Endothelial cell of umbilical vein (primary cell): ENCODE results near the gene MVK. TPM values are rescaled to one million over a fixed set of nuclear protein-coding genes. Genes with fewer than 3 reads are reported as not detected.

ENCODE experiments used
- BruUV-seq: library from RNA; stranded (reverse); fragments of 400-500 nt; replicated peaks from 2 replicates; lab custom pipeline; 2021; lab: Mats Ljungman, UMichigan
- CTCF ChIA-PET: fragments of 300-600, 350-600 bp; sonication (Branson Sonifier 250); formaldehyde crosslinking; loops from one replicate; lab custom pipeline; 2021; ENCODE audit warnings: antibody characterized with exemption, inconsistent platforms; lab: Charles Lee
- POLR2A ChIA-PET: fragments of 300-600, 350-600 bp; sonication (Branson Sonifier 250); formaldehyde crosslinking; loops from one replicate; lab custom pipeline; 2021; ENCODE audit warnings: antibody characterized with exemption, inconsistent platforms; lab: Charles Lee
- DNase-seq: peaks from one replicate; pipeline ENCODE4 v3.0.0-alpha.2; 2011; ENCODE audit warnings: low read depth, low spot score
- FAIRE-seq: peaks from 2 replicates; lab custom pipeline; 2011; peaks lifted over from hg19 to GRCh38; lab: Jason Lieb, UNC
- H2AFZ ChIP-seq: 2 replicates; pipeline ENCODE4 v1.6.0; 2012; ENCODE audit warnings: low read depth, low read length, control low read depth, inconsistent platforms
- H3K27ac ChIP-seq: 2 replicates; pipeline ENCODE4 v1.5.1; 2011; ENCODE audit warnings: low read depth, mild to moderate bottlenecking, control low read depth, low read length, moderate library complexity; ENCODE audit not compliant: insufficient read depth
- H3K27me3 ChIP-seq, 2 experiments: 2 replicates each; pipeline versions ENCODE4 v1.6.0 to v1.6.1; 2011; ENCODE audit warnings: low read length in 2 of 2, mixed read lengths in 1 of 2; ENCODE audit not compliant: control insufficient read depth in 2 of 2, insufficient read depth in 2 of 2
- H3K36me3 ChIP-seq, 2 experiments: 2 replicates in 1 of 2; 3 replicates in 1 of 2; pipeline ENCODE4 v1.5.1; 2011; ENCODE audit warnings: low read length in 2 of 2, mild to moderate bottlenecking in 1 of 2, moderate library complexity in 1 of 2; ENCODE audit not compliant: control insufficient read depth in 2 of 2, insufficient read depth in 2 of 2; ENCODE audit errors: extremely low read depth in 1 of 2
- H3K4me1 ChIP-seq: 3 replicates; pipeline ENCODE4 v1.5.1; 2011; ENCODE audit warnings: mild to moderate bottlenecking, low read length; ENCODE audit not compliant: control insufficient read depth, insufficient read depth; ENCODE audit errors: extremely low read depth
- H3K4me2 ChIP-seq: 2 replicates; pipeline ENCODE4 v1.6.1; 2011; ENCODE audit warnings: low read length, control low read depth, mixed read lengths; ENCODE audit not compliant: insufficient read depth
- H3K4me3 ChIP-seq, 3 experiments: fragments of 200-600 bp in 1 of 3; sonication (generic), shearing (Covaris generic) in 1 of 3; replicated peaks in 1 of 3; 2 replicates each; pipeline ENCODE4 v1.5.1; 2011 to 2016; ENCODE audit warnings: control low read depth in 3 of 3, low read length in 3 of 3, mild to moderate bottlenecking in 2 of 3, inconsistent platforms in 1 of 3, low read depth in 1 of 3, moderate library complexity in 1 of 3; ENCODE audit not compliant: insufficient read depth in 1 of 3
- H3K79me2 ChIP-seq: 2 replicates; pipeline ENCODE4 v1.6.0; 2012; ENCODE audit warnings: low read length, inconsistent platforms; ENCODE audit not compliant: control insufficient read depth, insufficient read depth
- H3K9ac ChIP-seq: replicated peaks from 2 replicates; pipeline ENCODE3; 2011; ENCODE audit warnings: low read length, control low read depth; ENCODE audit not compliant: insufficient read depth; ENCODE audit errors: extremely low read depth
- H3K9me1 ChIP-seq: replicated peaks from 3 replicates; pipeline ENCODE4 v1.6.0; 2011; ENCODE audit warnings: mild to moderate bottlenecking, low read length; ENCODE audit not compliant: control insufficient read depth, insufficient read depth; ENCODE audit errors: extremely low read depth
- H3K9me3 ChIP-seq: replicated peaks from 2 replicates; pipeline ENCODE4 v1.5.1; 2012; ENCODE audit warnings: low read length, inconsistent platforms; ENCODE audit not compliant: control insufficient read depth, insufficient read depth
- H4K20me1 ChIP-seq: replicated peaks from 2 replicates; pipeline ENCODE3; 2011; ENCODE audit warnings: mild to moderate bottlenecking, low read length; ENCODE audit not compliant: control insufficient read depth, insufficient read depth; ENCODE audit errors: extremely low read depth
- CTCF ChIP-seq, 2 donors: IDR thresholded peaks; 1 replicate in 1 of 2; 2 replicates in 1 of 2; pipeline ENCODE4 v1.5.1; 2011; ENCODE audit warnings: low read length in 2 of 2, mild to moderate bottlenecking in 2 of 2, moderate library complexity in 2 of 2, control low read depth in 1 of 2, inconsistent platforms in 1 of 2, low read depth in 1 of 2; ENCODE audit not compliant: insufficient read depth in 1 of 2; ENCODE audit errors: extremely low read depth in 1 of 2
- EZH2 ChIP-seq: IDR thresholded peaks from 2 replicates; pipeline ENCODE4 v1.6.1; 2012; ENCODE audit warnings: borderline replicate concordance, low read depth, mild to moderate bottlenecking, moderate library complexity, low read length, inconsistent platforms; ENCODE audit not compliant: severe bottlenecking
- FOS ChIP-seq: IDR thresholded peaks from 2 replicates; pipeline ENCODE4 v1.6.1; 2011; ENCODE audit warnings: mild to moderate bottlenecking, low read length, moderate library complexity, borderline replicate concordance; ENCODE audit not compliant: insufficient read depth
- GATA2 ChIP-seq: IDR thresholded peaks from 2 replicates; pipeline ENCODE4 v1.7.0; 2011; ENCODE audit warnings: low read depth, mild to moderate bottlenecking, moderate library complexity, mixed read lengths, low read length; ENCODE audit not compliant: insufficient read length, insufficient read depth
- JUN ChIP-seq: IDR thresholded peaks from 2 replicates; pipeline ENCODE4 v1.6.1; 2011; ENCODE audit warnings: borderline replicate concordance, low read depth; ENCODE audit not compliant: insufficient read length, insufficient read depth
- MAX ChIP-seq: IDR thresholded peaks from 2 replicates; pipeline ENCODE4 v1.6.1; 2011; ENCODE audit not compliant: insufficient read depth, insufficient read length
- MYC ChIP-seq: IDR thresholded peaks from one replicate; pipeline ENCODE4 v1.6.1; 2011; ENCODE audit warnings: mild to moderate bottlenecking, low read depth, low read length
- POLR2A ChIP-seq: IDR thresholded peaks from 2 replicates; pipeline ENCODE4 v1.6.1; 2012; ENCODE audit warnings: low read depth, mild to moderate bottlenecking, control low read depth, low read length
- POLR2AphosphoS5 ChIP-seq: IDR thresholded peaks from 2 replicates; pipeline ENCODE4 v1.6.1; 2012; ENCODE audit warnings: low read depth, mild to moderate bottlenecking, control low read depth, low read length, moderate library complexity; ENCODE audit not compliant: insufficient read depth
- dilution Hi-C: fragments of 300-500 bp; cut with MboI; formaldehyde crosslinking; loops from one replicate; pipeline ENCODE4 v1.15.0; 2019; ENCODE audit warnings: low sequenced_read_pairs; ENCODE audit not compliant: extremely low pct_ligation_motif_present
- intact Hi-C: fragments of 100-400 bp; cut with micrococcal nuclease; formaldehyde crosslinking; loops from one replicate; pipeline ENCODE4 v1.10.0; 2022
- polyA plus RNA-seq, 4 experiments: library from polyadenylated mRNA; depleted of rRNA in 3 of 4; stranded (reverse) in 3 of 4; unstranded in 1 of 4; fragments of >200 nt; gene quantifications; 2 replicates each; pipeline versions ENCODE4 v1.2.1 to v1.2.3, GENCODE V29; 2011 to 2012; ENCODE audit warnings: missing spikeins in 1 of 4
- total RNA-seq: library from RNA; stranded (reverse); gene quantifications from 2 replicates; pipeline ENCODE4 v1.2.3, GENCODE V29; 2021

Gene MVK
- total and polyA plus RNA-seq, 2 donors (not counting 3 experiments of a cell fraction or from before 2014, with no cell fraction given): 32.6 to 42.6 TPM

- H3K79me2 ChIP-seq: no peaks in the 10 kb centered on the region
- peaks cover 0 to 6% of the 10 kb centered on the region in 2 experiments for H3K36me3 ChIP-seq
- H2AFZ ChIP-seq: no peak overlapping the region
- FAIRE-seq: no peak
- CTCF ChIA-PET: interaction anchor here (1.2 kb wide), 2 partner anchors 9 to 70 kb away, joined by 4 read pairs; no protein-coding TSS in a partner anchor
- no TSS peak for BruUV-seq
- dilution Hi-C loops: no loop called here
- H3K4me3 ChIP-seq: no peak overlapping the region
- no peaks in the 10 kb centered on the region for H3K9me3 ChIP-seq
- no peaks in the 10 kb centered on the region for H3K27me3 ChIP-seq
- H3K9me1 ChIP-seq: no peaks in the 10 kb centered on the region
- H3K27ac ChIP-seq: no peak overlapping the region
- H3K4me2 ChIP-seq: no peak overlapping the region
- H4K20me1 ChIP-seq: no peaks in the 10 kb centered on the region
- TF ChIP-seq POLR2A (no peak), CTCF (IDR thresholded peaks at IDR 0.05; ENCODE audit: extremely low read depth in 1 of 2, insufficient read depth in 1 of 2, low read depth in 1 of 2, low read length in 2 of 2) (no peak)
- H3K4me1 ChIP-seq: no peaks in the 10 kb centered on the region
- POLR2A ChIA-PET: no interaction called here
- intact Hi-C loops: no loop called here
- no peak for DNase-seq
- H3K9ac ChIP-seq: no peak overlapping the region
These were observed 15.1 kb downstream of the MVK start for GRCh38 chr12:109588461-109589239.

GRCh38 chr12:109589240-109589590 is 15.6 kb downstream of the MVK start:
- no peak for DNase-seq
- Histone ChIP-seq H4K20me1 (no peaks in the 10 kb centered on the region), H3K79me2 (no peaks in the 10 kb centered on the region), H3K9me3 (no peaks in the 10 kb centered on the region), H3K36me3 (peaks cover 0 to 6% of the 10 kb centered on the region in 2 experiments), H3K4me3 (no peak overlapping the region), H3K27ac (no peak overlapping the region), H3K4me2 (no peak overlapping the region), H3K9ac (no peak overlapping the region), H3K4me1 (no peaks in the 10 kb centered on the region), H3K9me1 (no peaks in the 10 kb centered on the region), H3K27me3 (no peaks in the 10 kb centered on the region), H2AFZ (no peak overlapping the region)
- dilution Hi-C loops: no loop called here
- no TSS peak for BruUV-seq
- intact Hi-C loops: no loop called here
- TF ChIP-seq JUN (no peak), POLR2AphosphoS5 (no peak), FOS (no peak), CTCF (IDR thresholded peaks at IDR 0.05; ENCODE audit: extremely low read depth in 1 of 2, insufficient read depth in 1 of 2, low read depth in 1 of 2, low read length in 2 of 2) (no peak), MYC (no peak), MAX (no peak), POLR2A (no peak), GATA2 (no peak), EZH2 (no peak)
- no peak for FAIRE-seq
- ChIA-PET CTCF (no interaction called here), POLR2A (no interaction called here)
